ENCODE measurements around the gene LBX2.

The LBX2 gene

GRCh38 chr2:74497777-74498499, 1.5 kb downstream of the LBX2 start:
- peaks cover 83% of the 10 kb centered on the region for H3K27me3 Mint-ChIP-seq (ENCODE audit: low read depth)
- no peaks in the 10 kb centered on the region for H3K9me3 Mint-ChIP-seq
- H3K27ac Mint-ChIP-seq, result peak overlapping the region in 2 of 3 experiments; percentile 23 to 79
- peaks cover 26% of the 10 kb centered on the region for H3K36me3 Mint-ChIP-seq (ENCODE audit: low read depth)
- H3K4me3 Mint-ChIP-seq, result peak overlapping the region; percentile 86 to 89 (median 87)
- TF ChIP-seq CTCF (IDR thresholded peaks at IDR 0.05; ENCODE audit: unreplicated experiment in 3 of 3), result no peak
- H3K4me1 Mint-ChIP-seq, result peaks cover 34% of the 10 kb centered on the region

- TF ChIP-seq CTCF (IDR thresholded peaks at IDR 0.05; ENCODE audit: unreplicated experiment in 3 of 3), result no peak
- peak overlapping the region; percentile 58 to 89 (median 87) for H3K4me3 Mint-ChIP-seq
- H3K4me1 Mint-ChIP-seq, result peaks cover 28% of the 10 kb centered on the region
- H3K27me3 Mint-ChIP-seq (ENCODE audit: low read depth), result peaks cover 76% of the 10 kb centered on the region
- no peaks in the 10 kb centered on the region for H3K9me3 Mint-ChIP-seq
- H3K27ac Mint-ChIP-seq, result no peak overlapping the region
- peaks cover 29% of the 10 kb centered on the region for H3K36me3 Mint-ChIP-seq (ENCODE audit: low read depth)
These were observed 2.2 kb downstream of the LBX2 start for GRCh38 chr2:74496997-74497776.

GRCh38 chr2:74495440-74495839, 4.0 kb downstream of the LBX2 start:
- Mint-ChIP-seq H3K27ac (no peak overlapping the region), H3K4me3 (no peak overlapping the region), H3K36me3 (ENCODE audit: low read depth) (peaks cover 47% of the 10 kb centered on the region), H3K27me3 (ENCODE audit: low read depth) (peaks cover 58% of the 10 kb centered on the region), H3K4me1 (peaks cover 12% of the 10 kb centered on the region), H3K9me3 (no peaks in the 10 kb centered on the region)
- no peak for TF ChIP-seq CTCF (IDR thresholded peaks at IDR 0.05; ENCODE audit: unreplicated experiment in 3 of 3)

GRCh38 chr2:74493546-74493945, 5.9 kb downstream of the LBX2 start:
- Mint-ChIP-seq H3K9me3 (no peaks in the 10 kb centered on the region), H3K4me3 (no peak overlapping the region), H3K27me3 (ENCODE audit: low read depth) (peaks cover 39% of the 10 kb centered on the region), H3K36me3 (ENCODE audit: low read depth) (peaks cover 60% of the 10 kb centered on the region), H3K4me1 (peaks cover 5% of the 10 kb centered on the region), H3K27ac (no peak overlapping the region)
- TF ChIP-seq CTCF (IDR thresholded peaks at IDR 0.05; ENCODE audit: unreplicated experiment in 3 of 3), result no peak

- H3K36me3 Mint-ChIP-seq (ENCODE audit: low read depth), result peaks cover 61% of the 10 kb centered on the region
These were observed 7.5 kb downstream of the LBX2 start for GRCh38 chr2:74491648-74492544.

More at GRCh38 chr2:74491648-74492544, 7.5 kb downstream of the LBX2 start:
- no peak for TF ChIP-seq CTCF (IDR thresholded peaks at IDR 0.05; ENCODE audit: unreplicated experiment in 3 of 3)
- H3K27me3 Mint-ChIP-seq (ENCODE audit: low read depth), result peaks cover 23% of the 10 kb centered on the region
- no peak overlapping the region for H3K27ac Mint-ChIP-seq
- H3K4me1 Mint-ChIP-seq, result no peaks in the 10 kb centered on the region
- no peak overlapping the region for H3K4me3 Mint-ChIP-seq
- H3K9me3 Mint-ChIP-seq, result no peaks in the 10 kb centered on the region

Data from nephron (organoid).